WTC11 (cell line): ENCODE results near the gene CORIN. TPM values are rescaled to one million over a fixed set of nuclear protein-coding genes. Genes with fewer than 3 reads are reported as not detected.

Experiments used
- ATAC-seq: fragments of 200-7000 bp; cut with Tn5 transposase; 2 replicates; pipeline ENCODE4 v1.10.0; 2021; ENCODE audit warnings: mild to moderate bottlenecking, moderate library complexity
- CTCF ChIA-PET: fragments of 300-600 bp; sonication (Branson Sonifier 250); formaldehyde crosslinking; loops from one replicate; lab custom pipeline; 2021; ENCODE audit warnings: antibody characterized with exemption; lab: Charles Lee
- POLR2A ChIA-PET: fragments of 350-600 bp; sonication (Branson Sonifier 250); formaldehyde crosslinking; loops from one replicate; lab custom pipeline; 2021; ENCODE audit warnings: antibody characterized with exemption; lab: Charles Lee
- DNase-seq: peaks from one replicate; pipeline ENCODE4 v3.0.0; 2021; ENCODE audit warnings: low spot score
- H3K27ac Mint-ChIP-seq: 2 replicates; pipeline ENCODE4 v1.8.0; 2021; ENCODE audit warnings: mixed read lengths
- H3K27me3 Mint-ChIP-seq: 2 replicates; pipeline ENCODE4 v1.8.0; 2021; ENCODE audit warnings: low read depth, mild to moderate bottlenecking, moderate library complexity, mixed read lengths
- H3K36me3 Mint-ChIP-seq: 2 replicates; pipeline ENCODE4 v1.8.0; 2021; ENCODE audit warnings: mixed read lengths
- H3K4me1 Mint-ChIP-seq: 2 replicates; pipeline ENCODE4 v1.8.0; 2022; ENCODE audit warnings: mixed read lengths
- H3K4me3 Mint-ChIP-seq: 2 replicates; pipeline ENCODE4 v1.8.0; 2021; ENCODE audit warnings: mild to moderate bottlenecking, moderate library complexity, mixed read lengths
- H3K9me3 Mint-ChIP-seq: 2 replicates; pipeline ENCODE4 v1.8.0; 2021; ENCODE audit warnings: mixed read lengths
- AFF4 ChIP-seq: sonication (generic); formaldehyde crosslinking; IDR thresholded peaks from 2 replicates; pipeline ENCODE4 v1.8.1; 2023; ENCODE audit warnings: mild to moderate bottlenecking, missing genetic modification reagents, borderline replicate concordance
- CBFB ChIP-seq: sonication (generic); formaldehyde crosslinking; IDR thresholded peaks from 2 replicates; pipeline ENCODE4 v1.8.1; 2022; ENCODE audit warnings: mild to moderate bottlenecking, low read depth, missing genetic modification reagents
- CREB1 ChIP-seq: sonication (generic); formaldehyde crosslinking; IDR thresholded peaks from 2 replicates; pipeline ENCODE4 v1.8.0; 2023; ENCODE audit warnings: mild to moderate bottlenecking, missing genetic modification reagents
- ELF4 ChIP-seq: sonication (generic); formaldehyde crosslinking; IDR thresholded peaks from 2 replicates; pipeline ENCODE4 v1.8.1; 2022; ENCODE audit warnings: low read depth, mild to moderate bottlenecking, moderate library complexity, missing genetic modification reagents
- EMX1 ChIP-seq: fragments of 250-450 bp; sonication (Bioruptor Pico); IDR thresholded peaks from 2 replicates; pipeline ENCODE4 v1.8.0; 2021; ENCODE audit warnings: mild to moderate bottlenecking
- ESRRA ChIP-seq: sonication (generic); formaldehyde crosslinking; IDR thresholded peaks from 2 replicates; pipeline ENCODE4 v1.8.1; 2022; ENCODE audit warnings: mild to moderate bottlenecking, missing genetic modification reagents, borderline replicate concordance
- FOXJ3 ChIP-seq: sonication (generic); formaldehyde crosslinking; IDR thresholded peaks from 2 replicates; pipeline ENCODE4 v1.9.0; 2021; ENCODE audit warnings: missing genetic modification reagents, mild to moderate bottlenecking, borderline replicate concordance
- FOXP1 ChIP-seq: sonication (generic); formaldehyde crosslinking; IDR thresholded peaks from 2 replicates; pipeline ENCODE4 v1.8.0; 2022; ENCODE audit warnings: missing genetic modification reagents, mild to moderate bottlenecking, moderate library complexity, borderline replicate concordance
- HMGA2 ChIP-seq: fragments of 250-450 bp; sonication (Bioruptor Pico); IDR thresholded peaks from 2 replicates; pipeline ENCODE4 v1.4.0; 2021; ENCODE audit warnings: mild to moderate bottlenecking, moderate library complexity
- JUN ChIP-seq: sonication (generic); formaldehyde crosslinking; IDR thresholded peaks from 2 replicates; pipeline ENCODE4 v1.8.0; 2023; ENCODE audit warnings: mild to moderate bottlenecking, missing genetic modification reagents
- NR1H2 ChIP-seq: sonication (generic); formaldehyde crosslinking; IDR thresholded peaks from 2 replicates; pipeline ENCODE4 v1.9.0; 2021; ENCODE audit warnings: mild to moderate bottlenecking, moderate library complexity, missing genetic modification reagents
- NR2C2 ChIP-seq: sonication (generic); formaldehyde crosslinking; IDR thresholded peaks from 2 replicates; pipeline ENCODE4 v1.8.0; 2022; ENCODE audit warnings: mild to moderate bottlenecking, missing genetic modification reagents
- PREB ChIP-seq: sonication (generic); formaldehyde crosslinking; IDR thresholded peaks from 2 replicates; pipeline ENCODE4 v1.8.1; 2022; ENCODE audit warnings: mild to moderate bottlenecking, missing genetic modification reagents, moderate library complexity, borderline replicate concordance
- PRRX2 ChIP-seq: fragments of 250-450 bp; sonication (Bioruptor Pico); IDR thresholded peaks from 2 replicates; pipeline ENCODE4 v1.8.0; 2021; ENCODE audit warnings: mild to moderate bottlenecking
- SOX15 ChIP-seq: fragments of 250-450 bp; sonication (Bioruptor Pico); IDR thresholded peaks from 2 replicates; pipeline ENCODE4 v1.9.0; 2021; ENCODE audit warnings: mild to moderate bottlenecking
- SP1 ChIP-seq: sonication (generic); formaldehyde crosslinking; conservative IDR thresholded peaks from 2 replicates; pipeline ENCODE4 v1.8.1; 2022; ENCODE audit warnings: missing genetic modification reagents
- TEAD1 ChIP-seq: sonication (generic); formaldehyde crosslinking; IDR thresholded peaks from 2 replicates; pipeline ENCODE4 v1.8.0; 2022; ENCODE audit warnings: mild to moderate bottlenecking, missing genetic modification reagents
- TP53 ChIP-seq: sonication (generic); formaldehyde crosslinking; IDR thresholded peaks from 2 replicates; pipeline ENCODE4 v1.8.1; 2023; ENCODE audit warnings: mild to moderate bottlenecking, missing genetic modification reagents
- ZNF121 ChIP-seq: sonication (generic); formaldehyde crosslinking; IDR thresholded peaks from 2 replicates; pipeline ENCODE4 v1.8.0; 2023; ENCODE audit warnings: missing genetic modification reagents
- ZNF416 ChIP-seq: fragments of 250-450 bp; sonication (Bioruptor Pico); IDR thresholded peaks from 2 replicates; pipeline ENCODE4 v1.9.0; 2021; ENCODE audit warnings: mild to moderate bottlenecking, inconsistent platforms
- ZSCAN18 ChIP-seq: fragments of 250-450 bp; sonication (Bioruptor Pico); IDR thresholded peaks from 2 replicates; pipeline ENCODE4 v2.1.2; 2022; ENCODE audit warnings: mild to moderate bottlenecking, moderate library complexity
- total RNA-seq: library from RNA; stranded (reverse); gene quantifications from 3 replicates; pipeline ENCODE4 v1.2.3, GENCODE V29; 2021
- TF ChIP-seq, protein P1 (sequence below): fragments of 250-450 bp; sonication (Bioruptor Pico); IDR thresholded peaks from 2 replicates; pipeline ENCODE4 v1.9.0; 2021; ENCODE audit warnings: mild to moderate bottlenecking, borderline replicate concordance
- TF ChIP-seq, protein P2 (sequence below): sonication (generic); formaldehyde crosslinking; IDR thresholded peaks from 2 replicates; pipeline ENCODE4 v1.8.1; 2023; ENCODE audit warnings: mild to moderate bottlenecking, missing genetic modification reagents

CORIN gene
- total RNA-seq, 1 experiment from 2014 or later = 0.33 TPM

DNA sequence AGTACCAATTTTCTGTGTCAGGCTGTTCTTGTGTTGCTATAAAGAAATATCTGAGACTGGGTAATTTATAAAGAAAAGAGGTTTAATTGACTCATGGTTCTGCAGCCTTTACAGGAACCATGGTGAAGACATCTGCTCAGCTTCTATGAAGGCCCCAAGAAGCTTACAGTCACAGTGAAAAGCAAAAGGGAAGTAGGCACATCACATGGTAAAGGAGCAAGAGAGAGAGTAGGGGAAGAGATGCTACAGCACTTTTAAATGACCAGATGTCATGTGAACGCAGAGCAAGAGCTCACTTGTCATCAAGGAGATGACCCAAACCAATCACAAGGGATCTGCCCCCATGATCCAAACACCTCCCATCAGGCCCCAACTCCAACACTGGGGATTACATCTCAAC is 178.5 kb downstream of the CORIN start:
- no peaks in the 10 kb centered on the region; the same call in 1 of the 2 replicates for H3K27me3 Mint-ChIP-seq
- POLR2A ChIA-PET = no interaction called here
- peaks cover 29% of the 10 kb centered on the region for H3K9me3 Mint-ChIP-seq
- TF ChIP-seq PREB (no peak), CREB1 (CRISPR knock-in tag) (no peak), ELF4 (CRISPR knock-in tag) (no peak), ZNF121 (CRISPR knock-in tag) (no peak), SOX15 (CRISPR knock-in tag) (no peak), TP53 (CRISPR knock-in tag) (no peak), SP1 (CRISPR knock-in tag) (no peak), ESRRA (CRISPR knock-in tag) (no peak), NR1H2 (CRISPR knock-in tag) (no peak), TEAD1 (CRISPR knock-in tag) (no peak), NR2C2 (CRISPR knock-in tag) (no peak), ZSCAN18 (CRISPR knock-in tag) (no peak), EMX1 (CRISPR knock-in tag) (no peak)
- TF ChIP-seq, protein P1, sequence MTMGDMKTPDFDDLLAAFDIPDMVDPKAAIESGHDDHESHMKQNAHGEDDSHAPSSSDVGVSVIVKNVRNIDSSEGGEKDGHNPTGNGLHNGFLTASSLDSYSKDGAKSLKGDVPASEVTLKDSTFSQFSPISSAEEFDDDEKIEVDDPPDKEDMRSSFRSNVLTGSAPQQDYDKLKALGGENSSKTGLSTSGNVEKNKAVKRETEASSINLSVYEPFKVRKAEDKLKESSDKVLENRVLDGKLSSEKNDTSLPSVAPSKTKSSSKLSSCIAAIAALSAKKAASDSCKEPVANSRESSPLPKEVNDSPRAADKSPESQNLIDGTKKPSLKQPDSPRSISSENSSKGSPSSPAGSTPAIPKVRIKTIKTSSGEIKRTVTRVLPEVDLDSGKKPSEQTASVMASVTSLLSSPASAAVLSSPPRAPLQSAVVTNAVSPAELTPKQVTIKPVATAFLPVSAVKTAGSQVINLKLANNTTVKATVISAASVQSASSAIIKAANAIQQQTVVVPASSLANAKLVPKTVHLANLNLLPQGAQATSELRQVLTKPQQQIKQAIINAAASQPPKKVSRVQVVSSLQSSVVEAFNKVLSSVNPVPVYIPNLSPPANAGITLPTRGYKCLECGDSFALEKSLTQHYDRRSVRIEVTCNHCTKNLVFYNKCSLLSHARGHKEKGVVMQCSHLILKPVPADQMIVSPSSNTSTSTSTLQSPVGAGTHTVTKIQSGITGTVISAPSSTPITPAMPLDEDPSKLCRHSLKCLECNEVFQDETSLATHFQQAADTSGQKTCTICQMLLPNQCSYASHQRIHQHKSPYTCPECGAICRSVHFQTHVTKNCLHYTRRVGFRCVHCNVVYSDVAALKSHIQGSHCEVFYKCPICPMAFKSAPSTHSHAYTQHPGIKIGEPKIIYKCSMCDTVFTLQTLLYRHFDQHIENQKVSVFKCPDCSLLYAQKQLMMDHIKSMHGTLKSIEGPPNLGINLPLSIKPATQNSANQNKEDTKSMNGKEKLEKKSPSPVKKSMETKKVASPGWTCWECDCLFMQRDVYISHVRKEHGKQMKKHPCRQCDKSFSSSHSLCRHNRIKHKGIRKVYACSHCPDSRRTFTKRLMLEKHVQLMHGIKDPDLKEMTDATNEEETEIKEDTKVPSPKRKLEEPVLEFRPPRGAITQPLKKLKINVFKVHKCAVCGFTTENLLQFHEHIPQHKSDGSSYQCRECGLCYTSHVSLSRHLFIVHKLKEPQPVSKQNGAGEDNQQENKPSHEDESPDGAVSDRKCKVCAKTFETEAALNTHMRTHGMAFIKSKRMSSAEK = no peak
- TF ChIP-seq, all 79 proteins: peak for 0
- Mint-ChIP-seq H3K27ac (no peak overlapping the region), H3K4me3 (no peak overlapping the region), H3K4me1 (0 out of 2 replicates have a peak, but pooled peaks cover 4% of the 10 kb centered on the region), H3K36me3 (peaks cover 13% of the 10 kb centered on the region)
- DNase-seq (no peak), ATAC-seq (no peak)
- CTCF ChIA-PET = no interaction called here

DNA sequence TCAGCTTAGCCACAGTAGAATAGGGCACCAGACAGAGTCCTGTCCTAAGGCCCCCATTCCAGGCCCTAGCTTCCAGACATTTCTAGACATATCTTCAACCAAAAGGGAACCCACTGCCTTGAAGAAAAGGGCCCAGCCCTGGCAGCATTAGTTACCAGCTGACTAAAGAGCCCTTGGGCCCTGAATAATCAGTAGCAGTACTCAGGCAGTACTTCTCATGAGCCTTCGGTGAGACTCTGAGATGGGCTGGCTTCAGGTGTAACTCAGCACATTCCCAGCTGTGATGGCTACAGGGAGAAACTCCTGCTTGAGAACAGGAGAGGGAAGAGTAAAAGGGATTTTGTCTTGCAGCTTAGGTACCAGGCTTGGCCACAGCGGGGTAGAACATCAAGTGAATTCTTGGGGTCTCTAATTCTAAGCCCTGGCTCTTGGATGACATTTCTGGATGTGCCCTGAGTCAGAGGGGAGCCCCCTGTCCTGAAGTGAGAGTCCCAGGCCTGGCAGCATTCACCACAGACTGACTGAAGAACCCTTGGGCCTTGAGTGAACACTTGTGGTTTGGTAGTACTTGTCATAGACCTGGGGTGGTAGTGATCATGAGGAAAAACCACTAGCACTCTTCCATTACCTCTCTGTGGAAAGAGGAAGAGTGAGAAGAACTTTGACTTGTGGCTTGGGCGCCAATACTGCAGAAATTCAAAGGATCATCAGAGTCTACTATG is 182.7 kb downstream of the CORIN start:
- H3K27ac Mint-ChIP-seq = no peak overlapping the region
- H3K36me3 Mint-ChIP-seq = peaks cover 13% of the 10 kb centered on the region
- H3K27me3 Mint-ChIP-seq = no peaks in the 10 kb centered on the region; the same call in 1 of the 2 replicates
- H3K4me1 Mint-ChIP-seq = peaks cover 23% of the 10 kb centered on the region
- no peak for ATAC-seq
- no peak overlapping the region for H3K4me3 Mint-ChIP-seq
- ChIA-PET POLR2A (no interaction called here), CTCF (interaction anchor here (0.6 kb wide), 1 partner anchor 91 kb away, joined by 3 read pairs; no protein-coding TSS in a partner anchor)
- DNase-seq = no peak
- peaks cover 22% of the 10 kb centered on the region for H3K9me3 Mint-ChIP-seq
- no peak for TF ChIP-seq ZNF416 (CRISPR knock-in tag)
- TF ChIP-seq AFF4 = no peak
- TF ChIP-seq CBFB (CRISPR knock-in tag) = no peak
- TF ChIP-seq FOXJ3 (CRISPR knock-in tag) = no peak
- TF ChIP-seq, protein P2, sequence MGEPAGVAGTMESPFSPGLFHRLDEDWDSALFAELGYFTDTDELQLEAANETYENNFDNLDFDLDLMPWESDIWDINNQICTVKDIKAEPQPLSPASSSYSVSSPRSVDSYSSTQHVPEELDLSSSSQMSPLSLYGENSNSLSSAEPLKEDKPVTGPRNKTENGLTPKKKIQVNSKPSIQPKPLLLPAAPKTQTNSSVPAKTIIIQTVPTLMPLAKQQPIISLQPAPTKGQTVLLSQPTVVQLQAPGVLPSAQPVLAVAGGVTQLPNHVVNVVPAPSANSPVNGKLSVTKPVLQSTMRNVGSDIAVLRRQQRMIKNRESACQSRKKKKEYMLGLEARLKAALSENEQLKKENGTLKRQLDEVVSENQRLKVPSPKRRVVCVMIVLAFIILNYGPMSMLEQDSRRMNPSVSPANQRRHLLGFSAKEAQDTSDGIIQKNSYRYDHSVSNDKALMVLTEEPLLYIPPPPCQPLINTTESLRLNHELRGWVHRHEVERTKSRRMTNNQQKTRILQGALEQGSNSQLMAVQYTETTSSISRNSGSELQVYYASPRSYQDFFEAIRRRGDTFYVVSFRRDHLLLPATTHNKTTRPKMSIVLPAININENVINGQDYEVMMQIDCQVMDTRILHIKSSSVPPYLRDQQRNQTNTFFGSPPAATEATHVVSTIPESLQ (CRISPR knock-in tag) = no peak
- TF ChIP-seq FOXP1 (CRISPR knock-in tag) = no peak
- TF ChIP-seq PRRX2 (CRISPR knock-in tag) = no peak
- no peak for TF ChIP-seq JUN
- no peak for TF ChIP-seq HMGA2 (CRISPR knock-in tag)
